PFSK-1 (cell line): ENCODE results near the gene SGPP1.

Experiments used
- POLR2AphosphoS5 ChIP-seq: IDR thresholded peaks from 2 replicates; pipeline ENCODE4 v1.6.1; 2012; ENCODE audit warnings: low read depth, mild to moderate bottlenecking, control low read depth, low read length, moderate library complexity
- SIN3A ChIP-seq: IDR thresholded peaks from 2 replicates; pipeline ENCODE4 v1.6.1; 2012; ENCODE audit warnings: mild to moderate bottlenecking, low read length, moderate library complexity, borderline replicate concordance; ENCODE audit not compliant: insufficient read depth

GRCh38 chr14:63764620-63765139 lies 36.8 kb upstream of the SGPP1 start:
- TF ChIP-seq SIN3A (no peak), POLR2AphosphoS5 (no peak)
